ENCODE measurements around the gene KRT84.

The KRT84 gene

GRCh38 chr12:52381206-52381605, 4.2 kb downstream of the KRT84 start:
- DNase-seq, result no peak

DNA sequence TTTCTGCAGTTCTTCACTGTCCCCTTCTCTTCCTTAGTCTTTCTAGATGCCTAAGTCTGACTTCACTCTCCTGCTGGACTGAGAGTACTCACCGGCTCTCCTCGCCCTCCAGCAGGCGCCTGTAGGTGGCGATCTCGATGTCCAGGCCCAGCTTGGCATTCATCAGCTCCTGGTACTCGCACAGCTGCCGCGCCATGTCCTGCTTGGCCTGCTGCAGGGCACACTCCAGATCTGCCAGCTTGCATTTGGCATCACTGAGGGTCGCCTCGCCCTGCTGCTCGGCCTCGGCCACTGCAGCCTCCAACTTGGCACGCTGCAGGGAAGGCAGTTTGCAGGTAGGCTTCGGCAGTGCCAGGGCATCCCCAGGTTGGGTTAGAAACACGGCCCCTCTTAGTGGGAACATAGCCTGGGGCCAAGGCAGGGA, 5.2 kb downstream of the KRT84 start:
- DNase-seq, result no peak

GRCh38 chr12:52379536-52379935, 5.9 kb downstream of the KRT84 start:
- DNase-seq, result no peak

DNA sequence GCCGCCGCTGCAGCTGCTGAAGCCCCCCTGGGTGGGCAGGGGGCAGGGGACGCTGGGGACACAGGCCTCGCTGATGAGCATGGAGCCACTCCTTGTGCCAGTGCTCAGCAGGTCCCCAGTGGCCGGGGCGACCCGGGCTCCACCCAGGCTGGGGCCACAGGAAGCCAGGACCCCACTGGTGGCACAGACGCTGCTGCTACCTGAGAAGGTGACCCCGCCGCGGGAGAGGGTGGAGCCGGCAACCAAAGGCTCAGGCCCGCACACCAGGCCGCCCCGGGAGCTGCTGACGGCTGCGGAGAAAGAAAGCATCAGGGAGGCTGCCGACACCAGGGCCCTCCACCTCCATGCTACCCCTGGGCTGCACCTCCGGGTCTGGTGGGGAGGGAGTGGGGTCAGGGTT, 7.4 kb downstream of the KRT84 start:
- DNase-seq, result no peak

DNA sequence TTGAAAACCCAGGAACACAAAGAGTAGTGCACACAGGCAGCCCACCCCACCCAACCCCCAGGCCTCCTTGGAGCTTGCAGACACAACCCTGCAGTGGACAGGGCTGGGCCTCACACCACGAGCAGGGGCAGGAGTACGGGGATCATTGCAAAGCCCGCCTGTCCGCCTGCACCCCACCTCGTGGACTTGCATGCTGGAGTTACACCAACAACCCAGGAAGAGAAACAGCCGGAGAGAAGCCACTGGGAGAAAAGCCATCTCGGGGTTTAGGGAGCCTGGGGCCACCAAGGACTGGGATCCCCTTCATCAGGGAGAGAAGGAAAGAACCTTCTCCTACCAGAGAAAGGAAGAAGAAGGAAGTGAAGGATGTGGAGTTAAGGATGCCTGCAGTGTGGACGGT, 8.2 kb downstream of the KRT84 start:
- no peak for DNase-seq

DNA sequence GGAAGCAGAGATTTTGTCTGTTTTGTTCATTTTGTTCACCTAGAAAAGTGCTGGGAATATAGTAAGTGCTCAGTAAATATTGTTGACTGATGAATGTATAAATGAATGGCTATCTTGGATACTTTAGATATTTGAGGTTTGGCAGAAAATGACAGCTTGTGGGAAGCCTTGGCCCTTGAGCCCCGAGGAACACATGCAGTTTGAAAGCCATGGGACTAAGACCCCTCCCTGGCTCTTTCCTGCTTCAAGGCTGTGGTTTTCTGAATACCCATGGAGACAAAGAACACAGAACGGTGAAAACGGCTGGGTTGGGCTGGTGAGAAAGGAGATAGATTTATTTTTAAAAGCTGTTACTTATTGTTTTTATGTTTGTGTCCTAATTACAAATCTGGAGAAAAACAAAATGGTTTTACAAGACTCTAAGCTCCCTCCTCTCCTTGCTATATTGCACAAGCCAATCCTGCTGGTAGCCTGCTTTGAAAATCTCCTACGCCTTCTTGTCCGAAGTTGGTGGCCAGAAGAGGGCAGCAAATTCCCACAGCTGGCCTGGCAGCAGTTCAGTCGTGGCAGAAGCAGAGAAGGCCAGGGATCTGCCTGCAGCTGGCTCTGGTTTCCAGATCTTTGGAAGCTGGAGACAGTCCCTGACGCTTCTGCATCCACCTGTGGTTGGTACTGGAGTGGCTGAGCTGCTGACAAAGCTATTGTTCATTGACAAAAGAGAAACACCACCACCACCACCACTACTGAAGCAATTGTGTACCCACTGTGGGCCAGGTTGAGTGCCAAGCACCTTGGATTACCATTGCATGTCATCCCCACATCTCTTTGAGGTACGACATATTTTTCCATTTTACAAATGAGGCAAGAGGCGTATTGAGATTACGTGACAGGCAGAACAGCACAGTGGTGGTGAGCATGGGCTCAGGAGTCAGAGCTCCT, 13.0 kb downstream of the KRT84 start:
- DNase-seq, result peak; percentile 81

DNA sequence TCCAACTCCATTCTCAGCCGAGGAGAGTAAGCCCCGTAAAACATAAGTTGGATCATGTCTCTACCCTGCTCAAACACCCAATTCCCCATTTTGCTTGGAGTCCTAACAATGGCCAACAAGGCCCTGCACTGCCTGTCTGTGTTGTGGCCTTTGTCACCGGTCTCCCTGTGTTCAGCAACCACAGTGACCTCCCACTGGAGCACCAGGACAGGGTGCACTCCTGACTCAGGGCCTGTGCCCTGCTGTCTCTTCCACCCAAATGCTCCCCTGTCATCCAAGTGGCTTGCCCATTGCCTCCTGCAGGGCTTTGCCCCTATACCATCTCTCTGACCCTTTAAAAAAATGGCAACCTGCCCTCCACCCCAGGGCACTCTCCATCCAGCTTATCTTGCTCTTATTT, 13.7 kb downstream of the KRT84 start:
- no peak for DNase-seq

DNA sequence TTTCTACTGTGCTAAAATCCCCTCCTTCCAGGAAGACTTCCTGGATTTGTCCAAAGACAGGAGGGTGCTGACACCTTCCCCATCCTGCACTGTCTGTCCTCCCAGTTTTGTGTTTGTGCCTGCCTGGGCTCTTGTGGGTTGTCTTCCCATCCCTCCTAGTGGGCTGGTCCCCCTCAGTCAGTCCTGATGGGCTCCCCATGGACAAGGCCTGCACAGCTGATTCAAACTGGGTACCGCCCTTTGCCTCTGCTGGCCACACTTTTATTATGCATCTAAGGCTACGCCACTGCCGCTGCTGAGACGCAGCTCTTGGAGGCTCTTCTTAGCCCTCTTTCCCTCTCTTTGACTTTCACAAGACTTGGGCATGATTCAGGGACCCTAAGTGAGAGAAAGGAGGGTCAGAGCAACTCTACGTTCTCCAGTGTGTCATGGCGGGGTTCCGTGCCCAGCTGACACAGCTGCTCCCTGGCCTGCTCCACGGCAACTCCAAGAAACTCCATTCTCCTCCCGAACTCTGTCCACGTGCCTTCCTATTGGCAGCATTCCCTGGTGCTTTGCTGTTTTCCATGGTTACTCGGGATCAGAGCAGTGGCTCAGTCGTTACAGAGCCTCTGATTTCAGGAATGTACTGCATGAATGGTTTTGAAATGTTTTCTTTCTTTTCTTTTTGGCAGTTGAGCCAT, 14.4 kb downstream of the KRT84 start:
- no peak for DNase-seq

DNA sequence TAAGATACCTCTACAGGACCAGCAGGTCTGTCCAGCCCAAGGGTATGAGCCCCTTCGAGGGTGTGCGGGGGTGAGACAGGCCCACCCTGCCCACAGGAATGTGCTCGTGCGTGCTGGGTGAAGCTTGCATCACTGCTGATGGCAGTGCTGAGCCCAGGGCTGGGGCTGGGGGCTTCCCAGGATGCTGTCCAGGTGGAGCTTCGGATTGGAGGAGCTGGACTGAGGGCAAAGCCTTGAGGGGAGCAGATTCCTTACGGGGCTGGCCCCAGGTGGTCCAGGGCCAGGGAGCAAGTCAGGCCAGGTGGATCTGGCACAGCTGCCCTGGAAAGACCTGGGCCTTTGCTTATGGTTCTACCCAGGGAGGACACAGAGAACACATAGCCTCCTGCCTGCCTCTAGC, 15.6 kb downstream of the KRT84 start:
- no peak for DNase-seq

DNA sequence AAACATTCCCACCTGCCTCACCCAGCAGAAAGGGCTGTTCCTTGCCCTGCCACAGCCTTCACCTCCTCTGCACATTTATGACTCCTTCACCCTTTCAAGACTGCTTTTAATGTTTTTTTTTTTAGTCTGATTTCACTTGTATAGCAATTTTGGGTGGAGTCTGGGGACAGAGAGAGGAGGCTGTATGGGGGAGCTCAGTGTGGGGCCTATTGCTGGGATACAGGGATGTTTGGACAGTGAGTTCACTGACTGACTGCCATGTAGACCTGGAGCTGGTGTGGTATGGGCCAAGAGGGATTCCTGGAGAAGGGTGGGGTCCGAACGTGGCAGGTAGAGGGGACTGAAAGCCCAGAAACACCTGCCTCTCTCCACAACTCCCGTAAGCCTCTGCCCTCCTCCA, 16.2 kb downstream of the KRT84 start:
- DNase-seq, result no peak

DNA sequence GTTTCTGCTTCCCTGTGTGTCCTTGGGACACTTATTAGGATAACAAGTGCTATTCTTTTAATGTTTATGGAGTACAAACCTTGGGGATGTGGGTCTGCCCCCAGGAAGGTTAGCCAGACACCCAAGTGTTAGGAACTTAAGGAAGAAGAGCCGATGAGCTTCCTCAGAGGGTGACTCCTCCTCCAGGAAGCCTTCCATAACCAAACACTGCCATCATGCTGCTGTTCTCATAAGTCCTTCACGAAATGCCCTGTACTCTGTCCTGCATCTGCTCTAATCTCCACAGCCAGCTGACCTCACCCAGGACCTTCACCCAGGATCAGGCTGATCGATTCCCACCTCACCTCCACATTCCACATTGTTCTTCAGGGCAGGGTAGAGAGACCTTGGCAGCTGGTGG, 16.9 kb downstream of the KRT84 start:
- no peak for DNase-seq

DNA sequence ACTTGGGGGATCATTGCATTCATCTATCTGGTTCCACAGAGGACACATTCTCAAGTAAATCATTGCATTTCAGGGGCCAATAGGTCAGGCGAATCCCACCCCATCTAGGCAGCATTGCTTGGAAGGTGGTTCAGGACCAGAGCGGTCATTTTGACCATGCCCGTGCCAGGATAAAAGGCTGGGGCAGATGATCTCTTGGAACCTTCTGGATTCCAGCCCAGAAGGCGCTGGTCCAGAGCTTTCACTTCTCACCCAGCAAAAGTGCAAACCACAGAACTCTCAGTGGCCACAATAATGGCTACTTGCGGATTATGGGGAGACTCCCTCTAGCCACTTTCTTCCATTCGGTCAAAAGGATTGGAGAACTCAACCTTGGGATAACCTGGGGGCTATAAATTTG, 17.6 kb downstream of the KRT84 start:
- DNase-seq, result no peak

GRCh38 chr12:52366738-52367485, 18.5 kb downstream of the KRT84 start, which contains the start of gene KRT85:
KRT85 (minus strand) TSS chr12:52367481; CDS start chr12:52367405, 76 bp downstream.
- no peak for DNase-seq

DNA sequence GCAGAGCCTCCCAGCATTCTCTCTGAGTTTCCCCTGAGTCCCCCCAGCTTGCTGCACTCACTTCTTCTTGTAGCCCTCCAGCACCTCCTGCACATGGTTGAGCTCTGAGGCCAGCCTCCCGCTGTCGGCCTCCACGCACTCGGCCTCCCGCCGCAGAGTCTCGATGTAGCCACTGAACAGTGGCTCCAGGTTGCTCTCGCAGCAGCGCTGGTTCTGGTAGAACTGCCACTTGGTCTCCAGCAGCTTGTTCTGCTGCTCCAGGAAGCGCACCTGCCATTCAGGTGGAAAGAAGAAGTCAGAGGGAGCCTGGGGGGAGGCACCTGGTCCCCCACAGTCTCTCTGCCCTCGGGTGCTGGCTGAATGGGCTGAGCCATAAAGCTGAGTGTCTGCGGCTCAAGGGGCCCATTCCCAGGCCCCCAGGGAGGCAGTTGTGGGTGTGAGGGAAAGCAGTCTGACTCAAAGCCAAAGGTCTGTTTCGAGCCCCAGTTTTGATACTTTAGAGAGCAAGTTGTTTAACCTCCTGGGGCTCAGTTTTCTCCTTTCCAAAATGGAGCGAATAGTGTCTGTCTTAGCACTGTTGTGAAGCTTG, 20.5 kb downstream of the KRT84 start:
- no peak for DNase-seq

GRCh38 chr12:52364061-52364460, 21.4 kb downstream of the KRT84 start:
- no peak for DNase-seq

GRCh38 chr12:52363111-52363679, 22.3 kb downstream of the KRT84 start:
- DNase-seq, result no peak

GRCh38 chr12:52362118-52362726, 23.2 kb downstream of the KRT84 start:
- DNase-seq, result no peak

GRCh38 chr12:52361553-52361952, 23.9 kb downstream of the KRT84 start:
- no peak for DNase-seq

DNA sequence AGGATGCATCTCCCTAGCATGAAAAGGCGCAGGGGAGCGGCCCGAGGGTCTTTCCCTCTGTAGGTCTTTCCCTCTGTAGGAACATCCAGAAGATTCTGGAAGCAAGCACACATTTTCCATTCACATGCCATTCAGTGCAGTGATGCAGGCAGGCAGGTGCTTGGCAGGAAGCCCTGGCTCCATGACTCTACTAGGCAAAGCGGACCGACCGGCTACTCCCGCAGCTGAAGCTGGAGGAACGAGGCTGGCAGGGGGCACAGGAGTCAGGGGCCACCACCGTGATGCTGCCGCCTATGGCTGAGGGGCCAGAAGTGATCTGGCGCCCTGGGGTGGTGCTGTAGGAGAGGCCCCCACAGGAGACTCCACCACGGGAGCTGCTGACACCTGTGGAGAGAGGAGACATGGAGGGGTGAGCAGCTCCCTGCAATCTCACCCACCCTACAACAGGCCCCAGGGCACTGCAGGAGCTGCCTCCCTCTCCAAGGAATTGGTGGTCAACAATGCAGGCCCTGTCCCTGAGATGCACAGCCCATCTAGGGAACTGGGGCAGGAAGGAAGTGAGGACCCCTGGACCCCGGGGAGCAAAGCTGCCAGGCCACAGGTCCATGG, 24.7 kb downstream of the KRT84 start:
- DNase-seq, result no peak

DNA sequence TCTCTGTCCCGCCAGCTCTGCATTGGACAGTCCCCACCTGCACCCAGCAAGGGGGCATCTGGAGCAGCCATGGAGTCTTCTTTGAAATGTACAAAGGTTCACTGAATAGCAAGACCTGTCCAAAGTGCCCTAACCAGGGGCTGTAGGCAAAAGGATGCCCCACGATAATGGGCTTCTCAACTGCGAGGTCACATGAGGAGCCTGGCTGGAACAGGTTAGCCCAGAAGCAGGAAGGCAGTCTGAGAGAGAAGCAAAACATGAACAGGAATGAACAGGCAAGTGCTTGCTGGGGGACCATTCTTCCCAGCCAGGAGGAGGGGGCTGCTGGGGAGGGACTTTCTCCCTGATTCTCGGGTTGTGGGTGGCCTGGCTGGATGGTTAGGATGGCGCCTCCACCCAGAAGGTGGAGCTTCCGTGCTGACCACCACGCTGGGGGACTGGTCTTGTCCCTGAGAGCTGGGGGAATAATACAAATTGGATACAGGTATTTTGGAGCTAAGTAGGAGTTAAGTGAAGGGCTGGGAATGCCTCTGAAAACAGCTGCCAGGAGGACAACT, 25.3 kb downstream of the KRT84 start:
- no peak for DNase-seq

DNA sequence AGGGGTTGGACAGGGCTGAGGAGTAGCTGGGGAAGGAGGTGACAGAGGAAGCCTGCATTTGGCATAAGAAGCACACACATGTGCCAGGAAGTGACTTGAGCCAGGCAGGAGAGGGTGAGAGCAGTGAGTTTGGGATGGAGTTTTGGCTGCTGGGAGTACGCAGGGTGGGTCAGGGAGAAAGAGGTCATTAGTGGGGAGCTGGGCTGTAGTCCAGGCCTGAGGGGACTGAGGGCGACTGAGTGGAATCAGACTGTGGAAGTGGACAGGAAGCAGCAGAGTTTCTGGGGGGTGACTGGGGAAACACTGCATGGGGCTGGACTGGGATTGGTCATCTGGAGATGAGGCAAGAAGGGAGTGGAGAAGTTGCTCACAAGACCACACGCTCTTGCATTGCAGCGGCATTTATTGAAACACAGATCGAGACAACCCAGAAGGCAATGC, 25.8 kb downstream of the KRT84 start:
- DNase-seq, result no peak
